Progenitor cell of endocrine pancreas (in vitro differentiated cells): ENCODE data around the gene CCDC24. TPM values are rescaled to one million over a fixed set of nuclear protein-coding genes. Genes with fewer than 3 reads are reported as not detected.

Experiments used
- DNase-seq: peaks from one replicate; pipeline ENCODE4 v3.0.0; 2021; ENCODE audit warnings: low spot score; ENCODE audit not compliant: unreplicated experiment
- H3K27ac Mint-ChIP-seq: 2 replicates; pipeline ENCODE4 v1.8.0; 2021; ENCODE audit warnings: mild to moderate bottlenecking, moderate library complexity, mixed read lengths
- H3K27me3 Mint-ChIP-seq: 2 replicates; pipeline ENCODE4 v1.8.0; 2021; ENCODE audit warnings: mixed read lengths
- H3K36me3 Mint-ChIP-seq: 2 replicates; pipeline ENCODE4 v1.8.0; 2022; ENCODE audit warnings: mixed read lengths; ENCODE audit not compliant: insufficient read depth
- H3K4me1 Mint-ChIP-seq: 2 replicates; pipeline ENCODE4 v1.8.0; 2021; ENCODE audit warnings: low read depth, mixed read lengths
- H3K4me3 Mint-ChIP-seq: 2 replicates; pipeline ENCODE4 v1.8.0; 2021; ENCODE audit warnings: low read depth, mild to moderate bottlenecking, moderate library complexity, mixed read lengths
- H3K9me3 Mint-ChIP-seq: 2 replicates; pipeline ENCODE4 v1.8.0; 2021; ENCODE audit warnings: low read depth, mixed read lengths
- CTCF ChIP-seq: fragments of 200-600 bp; sonication (generic); IDR thresholded peaks from one replicate; pipeline ENCODE4 v1.5.0; 2021; ENCODE audit warnings: antibody characterized with exemption, mild to moderate bottlenecking; ENCODE audit not compliant: unreplicated experiment
- total RNA-seq: library from RNA; stranded (reverse); gene quantifications from 2 replicates; pipeline ENCODE4 v1.2.1, GENCODE V29; 2021

Gene CCDC24
- total RNA-seq, 1 donor from 2014 or later, result 35.9 TPM

GRCh38 chr1:43995984-43996732 lies 4.8 kb downstream of the CCDC24 start:
- H3K27me3 Mint-ChIP-seq, result no peaks in the 10 kb centered on the region
- H3K4me1 Mint-ChIP-seq, result peaks cover 37% of the 10 kb centered on the region
- no peak overlapping the region for H3K4me3 Mint-ChIP-seq
- H3K36me3 Mint-ChIP-seq, result peaks cover 4% of the 10 kb centered on the region
- no peak overlapping the region for H3K27ac Mint-ChIP-seq
- no peak for TF ChIP-seq CTCF
- DNase-seq, result no peak
- H3K9me3 Mint-ChIP-seq, result no peaks in the 10 kb centered on the region

GRCh38 chr1:43996733-43997115 lies 5.3 kb downstream of the CCDC24 start:
- TF ChIP-seq CTCF, result no peak
- no peaks in the 10 kb centered on the region for H3K9me3 Mint-ChIP-seq
- DNase-seq, result no peak
- H3K27ac Mint-ChIP-seq, result no peak overlapping the region
- peaks cover 37% of the 10 kb centered on the region for H3K4me1 Mint-ChIP-seq
- peaks cover 6% of the 10 kb centered on the region for H3K36me3 Mint-ChIP-seq
- no peak overlapping the region for H3K4me3 Mint-ChIP-seq
- H3K27me3 Mint-ChIP-seq, result no peaks in the 10 kb centered on the region

- H3K27ac Mint-ChIP-seq, result peak overlapping the region; percentile 49
Observed at GRCh38 chr1:43997295-43997999, 6.0 kb downstream of the CCDC24 start.

DNA sequence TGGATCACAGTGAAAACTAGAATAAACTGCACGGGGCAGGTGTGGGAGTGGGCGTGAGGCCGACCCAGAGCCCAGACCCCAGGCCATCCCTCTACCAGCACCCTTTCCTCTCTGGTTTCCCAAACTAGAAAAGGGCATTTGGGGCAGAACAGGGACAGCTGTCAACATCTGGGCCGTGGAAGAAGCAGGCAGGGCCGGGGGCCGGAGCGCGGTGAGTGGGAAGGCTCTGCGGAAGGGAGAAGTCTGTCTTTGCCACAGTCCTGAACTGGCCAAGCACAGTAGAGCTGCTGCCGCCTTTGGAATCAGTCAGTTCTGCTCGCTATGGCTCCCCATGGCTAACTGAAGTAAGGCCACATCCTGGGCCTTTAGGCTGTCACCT lies 6.6 kb downstream of the CCDC24 start:
- peaks cover 8% of the 10 kb centered on the region for H3K36me3 Mint-ChIP-seq
- H3K9me3 Mint-ChIP-seq, result no peaks in the 10 kb centered on the region
- DNase-seq, result no peak
- no peak overlapping the region for H3K4me3 Mint-ChIP-seq
- peaks cover 27% of the 10 kb centered on the region for H3K4me1 Mint-ChIP-seq
- no peak for TF ChIP-seq CTCF
- peak overlapping the region; percentile 8 for H3K27ac Mint-ChIP-seq
- no peaks in the 10 kb centered on the region for H3K27me3 Mint-ChIP-seq

More at GRCh38 chr1:43997295-43997999, 6.0 kb downstream of the CCDC24 start:
- Mint-ChIP-seq H3K4me3 (peak overlapping the region; percentile 26), H3K36me3 (peaks cover 6% of the 10 kb centered on the region), H3K27me3 (no peaks in the 10 kb centered on the region), H3K9me3 (no peaks in the 10 kb centered on the region), H3K4me1 (peaks cover 32% of the 10 kb centered on the region)
- no peak for TF ChIP-seq CTCF
- DNase-seq, result no peak

DNA sequence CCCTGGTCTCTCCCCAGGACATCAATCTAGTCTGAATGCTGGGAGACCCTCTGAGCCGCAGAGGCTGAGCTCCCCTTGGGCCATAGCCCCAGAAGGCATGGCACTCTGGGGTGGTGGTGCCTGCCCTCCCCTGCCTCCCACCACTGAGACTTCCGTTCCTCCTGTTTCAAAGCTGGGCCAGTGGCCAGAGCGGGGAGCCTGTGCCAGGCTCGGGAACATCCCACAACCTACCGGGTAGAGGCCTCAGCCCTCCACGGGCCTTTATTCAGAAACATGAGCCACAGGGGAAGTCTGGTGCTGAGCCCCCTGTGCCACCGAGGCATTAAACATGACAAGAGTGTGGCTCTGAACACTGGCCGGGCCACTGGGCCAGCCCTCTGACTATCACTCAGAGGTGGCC lies 8.1 kb downstream of the CCDC24 start:
- Mint-ChIP-seq H3K9me3 (no peaks in the 10 kb centered on the region), H3K36me3 (peaks cover 8% of the 10 kb centered on the region), H3K4me3 (no peak overlapping the region), H3K4me1 (peaks cover 25% of the 10 kb centered on the region), H3K27me3 (no peaks in the 10 kb centered on the region), H3K27ac (no peak overlapping the region)
- DNase-seq, result no peak
- TF ChIP-seq CTCF, result no peak
